ENCODE data around the gene TCP1.
"Not testable (repeated sequence)": the region's sequence is repeated elsewhere in the genome, so short reads cannot be mapped to it uniquely, and the experiment has no call there.

The TCP1 gene

GRCh38 chr6:159789377-159790148, at the start of gene TCP1:
TCP1 (minus strand) TSS chr6:159789602; CDS start chr6:159789468, 134 bp downstream.
- peak; percentile 100 for DNase-seq

GRCh38 chr6:159838020-159838744, 48.8 kb upstream of the TCP1 start:
- DNase-seq = no peak

GRCh38 chr6:159837511-159837910, 48.1 kb upstream of the TCP1 start:
- no peak for DNase-seq

- no peak for DNase-seq
These were observed 47.5 kb upstream of the TCP1 start for GRCh38 chr6:159836718-159837490.

GRCh38 chr6:159833997-159834603, 44.7 kb upstream of the TCP1 start:
- no peak for DNase-seq

- DNase-seq = no peak
These were observed 44.2 kb upstream of the TCP1 start for GRCh38 chr6:159833556-159833955.

GRCh38 chr6:159832946-159833345, 43.5 kb upstream of the TCP1 start:
- no peak for DNase-seq

- DNase-seq = no peak
These were observed 41.9 kb upstream of the TCP1 start for GRCh38 chr6:159831373-159831679.

GRCh38 chr6:159830501-159831372, 41.3 kb upstream of the TCP1 start:
- DNase-seq = no peak

GRCh38 chr6:159829526-159829925, 40.1 kb upstream of the TCP1 start:
- no peak for DNase-seq

- no peak for DNase-seq
These were observed 38.7 kb upstream of the TCP1 start for GRCh38 chr6:159828074-159828473.

- DNase-seq = no peak
These were observed 37.7 kb upstream of the TCP1 start for GRCh38 chr6:159826968-159827647.

- no peak for DNase-seq
These were observed 36.6 kb upstream of the TCP1 start for GRCh38 chr6:159826004-159826403.

GRCh38 chr6:159824690-159825089, 35.3 kb upstream of the TCP1 start:
- not testable (repeated sequence) for DNase-seq

- no peak for DNase-seq
These were observed 34.6 kb upstream of the TCP1 start for GRCh38 chr6:159823953-159824352.

- DNase-seq = no peak
These were observed 32.3 kb upstream of the TCP1 start for GRCh38 chr6:159821726-159822125.

- DNase-seq = no peak
These were observed 31.7 kb upstream of the TCP1 start for GRCh38 chr6:159821122-159821521.

GRCh38 chr6:159819932-159820640, 30.7 kb upstream of the TCP1 start:
- no peak for DNase-seq

- no peak for DNase-seq
These were observed 29.7 kb upstream of the TCP1 start for GRCh38 chr6:159819098-159819497.

- DNase-seq = no peak
These were observed 28.7 kb upstream of the TCP1 start for GRCh38 chr6:159817951-159818739.

Measured in islet precursor cell (in vitro differentiated cells).